Suprapubic skin (tissue), 4 donors: ENCODE measurements around the gene SLAMF1. TPM values are rescaled to one million over a fixed set of nuclear protein-coding genes. Genes with fewer than 3 reads are reported as not detected.

ENCODE experiments used
- DNase-seq, 2 donors: peaks; one replicate each; pipeline ENCODE4 v3.0.0-alpha.2; 2019; ENCODE audit warnings: low spot score in 2 of 2
- H3K27ac ChIP-seq: fragments of 200-600 bp; sonication (generic); one replicate; pipeline ENCODE4 v1.5.1; 2019
- H3K27me3 ChIP-seq: fragments of 200-600 bp; sonication (generic); one replicate; pipeline ENCODE4 v1.5.1; 2019
- H3K36me3 ChIP-seq: fragments of 200-600 bp; sonication (generic); one replicate; pipeline ENCODE4 v1.5.1; 2019
- H3K4me1 ChIP-seq: fragments of 200-600 bp; sonication (generic); one replicate; pipeline ENCODE4 v1.5.1; 2019
- H3K4me3 ChIP-seq: fragments of 200-600 bp; sonication (generic); one replicate; pipeline ENCODE4 v1.5.1; 2019; ENCODE audit warnings: mild to moderate bottlenecking
- H3K9me3 ChIP-seq: fragments of 200-600 bp; sonication (generic); one replicate; pipeline ENCODE4 v1.5.1; 2019
- CTCF ChIP-seq, 2 donors: fragments of 200-600 bp in 1 of 2; fragments of 450-650 bp in 1 of 2; sonication (generic) in 1 of 2; IDR thresholded peaks; one replicate each; pipeline ENCODE4 v1.5.1; 2016 to 2019; ENCODE audit warnings: antibody characterized with exemption in 2 of 2, mild to moderate bottlenecking in 1 of 2, moderate library complexity in 1 of 2
- EP300 ChIP-seq: sonication (generic); formaldehyde crosslinking; IDR thresholded peaks from one replicate; pipeline ENCODE4 v1.6.1; 2017; ENCODE audit warnings: antibody characterized with exemption
- POLR2A ChIP-seq, 2 donors: fragments of 450-650 bp; IDR thresholded peaks; one replicate each; pipeline ENCODE4 v1.6.1; 2017; ENCODE audit warnings: antibody characterized with exemption in 2 of 2, mild to moderate bottlenecking in 2 of 2, moderate library complexity in 2 of 2
- POLR2AphosphoS5 ChIP-seq, 3 donors: sonication (generic); formaldehyde crosslinking; IDR thresholded peaks; one replicate each; pipeline ENCODE4 v1.6.1; 2017; ENCODE audit warnings: antibody characterized with exemption in 3 of 3
- WGBS: methylation state at CpG from one replicate; pipeline ENCODE4 v1.1.5; 2018; 5-methylcytosine and 5-hydroxymethylcytosine counted together
- total RNA-seq, 4 donors: library from RNA; depleted of rRNA; stranded (reverse); fragments of >200 nt; gene quantifications; one replicate each; pipeline ENCODE4 v1.1.0, GENCODE V29; 2016

SLAMF1 gene
- total RNA-seq, 4 donors from 2014 or later: not detected

DNA sequence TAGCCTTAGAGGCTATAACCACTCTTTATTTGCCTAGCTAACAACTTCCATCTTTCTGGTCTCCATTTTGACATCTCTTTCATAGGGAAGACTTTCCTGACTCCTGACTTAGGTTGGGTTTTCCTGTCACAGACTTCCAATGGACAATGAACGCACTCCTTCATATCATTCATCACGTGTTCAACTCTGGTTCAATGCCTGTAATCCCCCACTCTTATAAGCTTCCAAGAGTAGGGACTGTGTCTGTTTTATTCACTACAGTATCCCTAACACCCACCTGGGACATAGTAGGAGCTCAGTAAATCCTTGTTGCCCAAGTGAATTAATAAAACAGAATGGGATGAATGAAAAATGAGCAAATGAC is 4.6 kb downstream of the SLAMF1 start:
- 95% methylated on average over 2 of the region's 2 CpGs for WGBS
- no peaks in the 10 kb centered on the region for H3K36me3 ChIP-seq
- H3K27ac ChIP-seq: no peak overlapping the region

GRCh38 chr1:160641323-160642280 is 5.2 kb downstream of the SLAMF1 start:
- no peaks in the 10 kb centered on the region for H3K4me1 ChIP-seq
- H3K27ac ChIP-seq: no peak overlapping the region
- no peak for DNase-seq
- H3K4me3 ChIP-seq: no peak overlapping the region
- H3K36me3 ChIP-seq: no peaks in the 10 kb centered on the region
- H3K9me3 ChIP-seq: no peaks in the 10 kb centered on the region
- 86% methylated on average over 8 of the region's 8 CpGs for WGBS
- H3K27me3 ChIP-seq: no peaks in the 10 kb centered on the region
- TF ChIP-seq EP300: no peak
- TF ChIP-seq POLR2A (IDR thresholded peaks at IDR 0.05): no peak

More for the DNA sequence above, 4.6 kb downstream of the SLAMF1 start:
- H3K9me3 ChIP-seq: no peaks in the 10 kb centered on the region
- no peaks in the 10 kb centered on the region for H3K27me3 ChIP-seq
- no peak for TF ChIP-seq CTCF (IDR thresholded peaks at IDR 0.05)
- DNase-seq: no peak
- H3K4me1 ChIP-seq: peaks cover 3% of the 10 kb centered on the region
- no peak overlapping the region for H3K4me3 ChIP-seq

GRCh38 chr1:160640359-160641123 is 6.3 kb downstream of the SLAMF1 start:
- no peaks in the 10 kb centered on the region for H3K9me3 ChIP-seq
- no peak for DNase-seq
- no peaks in the 10 kb centered on the region for H3K36me3 ChIP-seq
- no peaks in the 10 kb centered on the region for H3K27me3 ChIP-seq
- H3K4me3 ChIP-seq: no peak overlapping the region
- TF ChIP-seq CTCF (IDR thresholded peaks at IDR 0.05): no peak
- 90% methylated on average over 2 of the region's 2 CpGs for WGBS
- no peaks in the 10 kb centered on the region for H3K4me1 ChIP-seq
- H3K27ac ChIP-seq: no peak overlapping the region

DNA sequence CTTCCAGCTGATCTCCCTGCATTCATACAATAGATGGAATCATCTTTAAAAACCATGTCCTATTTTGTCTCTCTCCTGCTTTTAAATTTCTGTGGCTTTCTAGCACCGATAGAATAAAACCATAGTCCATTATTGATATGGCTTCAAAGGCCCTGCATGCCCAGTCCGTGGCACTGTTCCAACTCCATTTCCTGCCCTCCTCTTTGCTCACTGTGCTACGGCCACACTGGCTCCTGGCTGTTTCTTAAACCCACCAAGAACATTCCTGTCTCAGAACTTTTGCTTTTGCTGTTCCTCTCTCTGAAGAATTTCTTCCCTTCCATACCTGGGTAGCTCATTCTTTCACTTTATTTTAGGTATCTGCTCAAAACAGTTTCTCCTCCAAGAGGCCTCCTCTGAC is 7.2 kb downstream of the SLAMF1 start:
- Histone ChIP-seq H3K27ac (no peak overlapping the region), H3K4me1 (no peaks in the 10 kb centered on the region)

DNA sequence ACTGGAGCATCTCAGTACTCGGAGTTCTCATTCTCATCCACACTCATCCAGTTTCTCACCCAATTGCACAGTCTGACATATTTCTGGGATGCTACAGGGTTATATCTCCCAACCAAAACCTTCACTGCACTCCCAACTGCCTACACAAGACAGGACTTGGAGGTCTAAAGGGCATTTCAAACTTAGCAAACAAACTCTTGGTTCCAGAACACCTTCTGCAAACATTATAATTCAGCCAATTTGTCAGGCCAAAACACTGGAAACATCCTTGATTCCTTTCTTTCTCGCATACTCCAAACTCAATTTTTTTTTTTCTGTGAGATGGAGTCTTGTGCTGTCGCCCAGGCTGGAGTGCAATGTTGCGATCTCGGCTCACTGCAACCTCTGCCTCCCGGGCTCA is 7.9 kb downstream of the SLAMF1 start:
- no peak for TF ChIP-seq EP300
- TF ChIP-seq POLR2A (IDR thresholded peaks at IDR 0.05): no peak
- no peak for TF ChIP-seq POLR2AphosphoS5 (IDR thresholded peaks at IDR 0.05)
- TF ChIP-seq CTCF (IDR thresholded peaks at IDR 0.05): no peak
- DNase-seq: no peak
- no peak overlapping the region for H3K27ac ChIP-seq
- H3K4me3 ChIP-seq: no peak overlapping the region
- H3K9me3 ChIP-seq: no peaks in the 10 kb centered on the region
- no peaks in the 10 kb centered on the region for H3K4me1 ChIP-seq
- 92% methylated on average over 6 of the region's 6 CpGs for WGBS
- H3K36me3 ChIP-seq: no peaks in the 10 kb centered on the region
- no peaks in the 10 kb centered on the region for H3K27me3 ChIP-seq

More for the DNA sequence above, 7.2 kb downstream of the SLAMF1 start:
- DNase-seq: no peak
- no peak for TF ChIP-seq EP300
- no peak for TF ChIP-seq POLR2AphosphoS5 (IDR thresholded peaks at IDR 0.05)
- no peak for TF ChIP-seq POLR2A (IDR thresholded peaks at IDR 0.05)
- TF ChIP-seq CTCF (IDR thresholded peaks at IDR 0.05): no peak
- Histone ChIP-seq H3K36me3 (no peaks in the 10 kb centered on the region), H3K9me3 (no peaks in the 10 kb centered on the region), H3K27me3 (no peaks in the 10 kb centered on the region), H3K4me3 (no peak overlapping the region)
- WGBS: 47% methylated on average over 3 of the region's 3 CpGs
